GM18858 (cell line): ENCODE data around the gene ITCH.
"Not testable (repeated sequence)": the region's sequence is repeated elsewhere in the genome, so short reads cannot be mapped to it uniquely, and the experiment has no call there.

ENCODE experiments used
- ATAC-seq: cut with Tn5 transposase; IDR thresholded peaks from one replicate; pipeline ENCODE4 v1.9.1; 2021; ENCODE audit not compliant: unreplicated experiment

The ITCH gene

GRCh38 chr20:34497596-34497995, 134.5 kb downstream of the ITCH start:
- ATAC-seq = not testable (repeated sequence)

DNA sequence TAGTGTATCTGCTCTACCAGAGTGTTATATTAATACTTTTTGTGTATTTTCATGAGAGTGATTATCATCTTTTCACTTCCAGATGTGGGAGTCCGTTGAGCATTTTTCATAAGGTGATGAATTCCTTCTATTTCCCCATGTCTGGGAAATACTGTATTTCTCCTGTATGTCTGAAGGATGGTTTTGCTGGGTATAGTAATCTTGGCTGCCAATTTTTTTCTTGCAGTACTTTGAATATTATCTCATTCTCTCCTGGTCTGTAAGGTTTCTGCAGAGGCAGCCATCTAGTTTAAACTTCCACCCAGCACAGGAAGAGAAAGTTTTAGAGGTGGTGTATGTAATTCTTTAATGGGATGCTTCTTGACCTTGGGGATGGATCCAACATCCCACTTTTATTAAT, 137.8 kb downstream of the ITCH start:
- ATAC-seq = no peak

- no peak for ATAC-seq
Observed at GRCh38 chr20:34506480-34506879, 143.4 kb downstream of the ITCH start.

- ATAC-seq = no peak
Observed at GRCh38 chr20:34507702-34508413, 144.8 kb downstream of the ITCH start.

DNA sequence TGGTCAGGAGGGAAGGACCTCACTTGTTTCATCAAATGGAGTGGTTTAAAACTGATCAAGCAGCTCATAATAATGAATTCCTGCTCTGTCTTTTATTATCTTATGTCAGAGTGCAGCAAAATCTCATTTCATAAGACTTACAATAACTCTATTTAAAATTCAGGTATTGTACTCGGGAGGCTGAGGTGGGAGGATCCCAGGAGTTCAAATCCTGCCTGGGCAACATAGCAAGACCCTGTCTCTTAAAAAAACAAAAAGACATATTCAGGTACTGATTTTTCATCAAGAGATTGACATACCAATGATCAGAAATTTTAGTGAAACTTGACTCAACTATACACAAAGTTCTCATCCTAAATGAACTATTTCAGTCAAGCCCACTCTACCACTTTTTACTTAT, 147.5 kb downstream of the ITCH start:
- no peak for ATAC-seq

DNA sequence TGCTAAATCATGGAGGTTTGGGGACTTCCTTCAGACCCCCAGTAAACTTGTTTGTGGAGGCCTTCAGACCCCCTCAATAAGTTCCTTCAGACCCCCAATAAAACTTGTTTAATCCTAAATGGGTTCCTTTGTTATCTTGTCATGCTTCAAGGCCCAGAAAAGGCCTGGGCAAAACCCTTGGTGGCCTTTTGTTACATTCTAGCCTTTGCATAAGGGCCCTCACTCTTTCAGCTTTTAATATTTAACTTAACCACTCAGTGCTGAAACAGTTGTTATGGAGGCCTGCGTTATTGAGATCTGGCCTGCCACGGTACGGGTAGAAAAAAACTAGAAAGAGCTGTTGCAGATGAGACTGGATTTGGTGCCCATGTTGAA, 148.8 kb downstream of the ITCH start:
- no peak for ATAC-seq

- no peak for ATAC-seq
Observed at GRCh38 chr20:34512266-34512954, 149.3 kb downstream of the ITCH start.

GRCh38 chr20:34512955-34513419, 149.9 kb downstream of the ITCH start:
- no peak for ATAC-seq

GRCh38 chr20:34514034-34514433, 151.0 kb downstream of the ITCH start:
- not testable (repeated sequence) for ATAC-seq

- ATAC-seq = no peak
Observed at GRCh38 chr20:34514897-34515483, 151.9 kb downstream of the ITCH start.

- peak; percentile 41 for ATAC-seq
Observed at GRCh38 chr20:34515484-34516246, 152.6 kb downstream of the ITCH start.

DNA sequence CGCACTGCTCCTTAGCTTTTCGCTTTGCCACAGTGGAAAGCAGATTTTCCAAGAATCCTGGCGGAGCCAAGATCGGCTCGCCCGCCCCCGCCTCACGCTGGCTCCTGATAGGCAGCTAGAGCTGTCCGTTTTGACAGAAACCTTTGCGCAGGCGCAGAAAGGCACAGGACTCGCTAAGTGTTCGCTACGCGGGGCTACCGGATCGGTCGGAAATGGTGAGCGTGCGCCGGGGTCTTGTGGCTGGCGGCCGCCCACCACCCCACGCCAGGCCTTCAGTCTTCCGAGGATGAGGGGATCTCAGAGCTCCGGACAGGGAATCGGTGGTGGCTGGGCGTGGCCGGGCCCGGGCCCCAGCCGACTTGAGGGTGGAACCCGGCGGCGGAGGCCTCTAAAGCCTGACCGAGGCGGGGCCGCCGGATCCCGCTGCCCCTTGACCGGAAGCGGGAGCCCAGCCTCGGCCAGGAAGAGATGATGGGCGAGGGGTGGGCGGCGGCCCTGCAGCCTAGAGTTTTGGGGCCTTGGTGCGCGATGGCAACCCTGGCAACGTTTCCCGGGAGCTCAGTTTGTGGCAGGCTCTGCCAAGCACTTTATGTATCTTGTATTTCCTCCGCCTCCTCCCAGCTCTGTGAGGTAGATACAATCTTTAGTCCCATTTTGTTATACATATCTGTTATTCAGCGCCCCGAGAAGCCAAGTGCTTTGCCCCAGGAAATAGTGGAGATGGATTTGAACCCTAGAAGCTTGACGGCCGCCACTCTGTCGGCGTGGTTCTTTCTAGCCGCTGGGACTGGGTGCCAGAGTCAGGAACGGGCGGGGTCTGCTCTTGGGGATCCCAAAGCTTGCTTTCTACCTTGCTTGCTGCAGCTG, 153.4 kb downstream of the ITCH start, which contains the start of gene DYNLRB1:
DYNLRB1 (plus strand) TSS at position 176 of the 867 bp plus-strand sequence; CDS start at position 213, 37 bp downstream.
- peak; percentile 56 for ATAC-seq

DNA sequence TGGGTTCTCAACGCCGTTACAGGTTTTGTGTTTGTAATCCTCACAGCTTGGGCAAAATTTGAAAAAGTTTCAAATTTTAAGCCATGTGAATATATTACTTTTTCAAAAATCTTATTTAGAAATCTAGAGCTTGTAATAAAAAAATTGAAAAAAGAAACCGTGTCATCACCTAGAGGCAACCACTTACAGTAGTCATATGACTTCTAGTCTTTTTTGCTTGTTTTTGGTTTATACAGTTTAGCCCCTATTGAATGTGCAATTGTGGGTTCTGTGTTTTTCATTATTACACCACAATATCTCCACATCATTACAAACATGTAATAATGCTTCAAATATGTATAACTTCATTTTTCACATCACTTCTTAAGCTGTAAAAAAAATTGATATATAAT, 154.0 kb downstream of the ITCH start:
- no peak for ATAC-seq

GRCh38 chr20:34518863-34519262, 155.8 kb downstream of the ITCH start:
- not testable (repeated sequence) for ATAC-seq

DNA sequence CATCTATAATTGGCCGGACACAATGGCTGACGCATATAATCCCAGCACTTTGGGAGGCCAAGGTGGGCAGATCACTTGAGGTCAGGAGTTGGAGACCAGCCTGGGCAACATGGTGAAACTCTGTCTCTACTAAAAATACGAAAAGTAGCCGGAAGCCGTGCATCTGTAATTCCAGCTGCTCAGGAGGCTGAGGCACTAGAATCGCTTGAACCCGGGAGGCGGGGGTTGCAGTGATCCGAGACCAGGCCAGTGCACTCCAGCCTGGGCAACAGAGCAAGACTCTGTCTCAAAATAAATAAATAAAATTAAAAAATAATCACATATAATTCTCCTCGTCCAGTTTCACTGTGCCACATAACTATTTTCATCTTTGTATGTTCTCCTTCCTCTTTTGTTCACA, 156.8 kb downstream of the ITCH start:
- ATAC-seq = not testable (repeated sequence)

DNA sequence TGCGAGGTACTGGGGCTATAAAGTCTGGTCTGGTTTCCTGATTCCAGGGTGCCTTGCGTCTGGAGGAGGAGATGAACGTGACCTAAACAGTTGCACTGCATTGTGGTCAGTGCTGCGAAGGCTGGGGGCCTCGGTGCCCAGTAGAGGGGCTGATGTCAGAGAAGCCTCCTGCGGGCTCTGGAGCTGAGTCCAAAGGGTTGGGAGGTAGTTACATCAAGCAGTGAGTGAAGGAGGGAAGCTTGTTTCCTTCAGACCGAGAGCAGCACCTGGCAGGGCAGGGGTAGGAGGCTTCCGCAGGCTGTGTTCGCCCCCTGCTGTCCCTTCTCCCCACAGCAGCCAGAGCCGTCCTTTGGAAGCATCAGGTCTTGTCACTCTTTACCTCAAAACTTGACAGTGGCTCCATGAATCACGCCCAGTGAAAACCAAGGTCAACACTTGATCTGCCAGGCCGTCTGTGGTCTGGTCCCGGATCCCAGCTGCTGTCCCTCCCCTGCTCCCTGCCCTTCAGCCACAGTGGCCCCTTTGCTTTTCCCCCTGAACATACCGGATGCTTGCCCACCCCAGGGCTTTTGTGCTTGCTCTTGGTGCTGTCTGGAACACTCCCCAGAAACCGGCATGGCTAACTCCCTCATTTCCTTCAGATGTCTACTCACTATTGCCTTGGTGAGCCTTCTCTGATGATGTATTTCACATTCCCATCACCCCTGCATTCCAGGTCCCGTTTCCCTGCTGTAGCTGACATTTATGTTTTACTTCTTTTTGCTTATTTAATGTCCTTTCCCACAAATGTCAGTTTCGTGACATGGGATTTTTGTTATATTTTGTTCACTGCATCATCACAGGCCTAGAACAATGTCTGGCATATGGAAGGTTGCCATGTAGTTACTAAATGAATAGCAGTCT, 160.1 kb downstream of the ITCH start:
- ATAC-seq = no peak

- no peak for ATAC-seq
Observed at GRCh38 chr20:34524426-34524825, 161.4 kb downstream of the ITCH start.

DNA sequence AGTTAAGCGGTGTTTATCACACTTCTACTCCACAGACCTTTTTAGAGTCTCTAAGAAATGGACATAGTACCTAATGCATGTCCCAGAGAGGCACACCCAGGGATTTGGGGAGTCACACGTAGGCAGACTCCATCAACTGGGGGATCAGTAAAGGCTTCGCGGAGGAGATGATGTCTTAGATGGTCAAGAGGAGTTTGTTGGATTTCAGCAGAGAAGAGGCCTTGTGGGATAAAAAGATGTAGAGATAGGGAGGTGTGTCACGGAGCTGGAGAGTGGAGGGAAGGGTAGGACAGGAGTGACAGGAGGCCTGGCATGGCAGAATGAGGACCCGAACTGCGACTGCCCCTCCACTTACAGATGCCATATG, 162.3 kb downstream of the ITCH start:
- ATAC-seq = no peak

DNA sequence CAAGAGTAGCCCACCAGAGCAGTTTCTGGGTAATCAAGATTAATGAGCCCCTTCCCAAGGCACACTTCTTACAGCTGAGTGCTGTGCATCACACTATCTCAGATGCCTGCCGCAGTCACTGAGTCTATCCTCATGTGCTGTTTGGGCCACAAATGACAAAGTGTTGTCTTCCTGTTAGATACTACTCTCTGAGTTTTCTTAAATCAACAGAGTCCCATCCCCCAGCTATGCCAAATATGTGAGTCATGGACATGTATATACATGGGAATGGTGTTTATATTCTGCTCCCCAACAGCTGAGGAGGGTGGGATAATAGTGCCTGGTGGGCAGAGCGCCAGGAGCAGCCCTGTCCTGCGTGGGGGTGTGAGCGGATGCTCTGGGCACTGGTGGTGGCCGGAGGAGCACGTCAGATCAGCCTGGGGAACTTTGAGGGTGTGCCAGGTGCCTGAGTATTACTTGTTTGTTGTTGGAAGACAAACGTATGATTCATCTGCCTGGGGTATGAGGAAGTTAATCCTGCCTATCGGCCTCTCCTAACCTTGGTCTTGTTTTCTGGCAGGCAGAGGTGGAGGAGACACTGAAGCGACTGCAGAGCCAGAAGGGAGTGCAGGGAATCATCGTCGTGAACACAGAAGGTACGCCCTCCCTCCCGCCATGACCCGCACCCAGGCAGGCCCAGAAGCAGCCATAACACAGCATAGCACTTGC, 162.8 kb downstream of the ITCH start:
- no peak for ATAC-seq
